ENCODE results near the gene PCDH9. TPM values are rescaled to one million over a fixed set of nuclear protein-coding genes. Genes with fewer than 3 reads are reported as not detected.

PCDH9 gene
- polyA plus RNA-seq, 3 donors, result 0.03 TPM; not detected in 1

GRCh38 chr13:66329988-66330451, 900.1 kb downstream of the PCDH9 start:
- Histone ChIP-seq H3K27me3 (ENCODE audit: control insufficient read depth in 2 of 2, insufficient read depth in 2 of 2, low read length in 2 of 2) (no peaks in the 10 kb centered on the region), H4K20me1 (ENCODE audit: insufficient read depth, low read length) (no peaks in the 10 kb centered on the region), H2AFZ (ENCODE audit: insufficient read depth, low read depth, low read length, poor library complexity, severe bottlenecking) (no peak overlapping the region), H3K4me1 (ENCODE audit: control insufficient read depth in 1 of 2, insufficient read depth in 2 of 2, low read length in 2 of 2) (no peaks in the 10 kb centered on the region), H3K27ac (ENCODE audit: low read depth in 1 of 2, low read length in 2 of 2) (no peak overlapping the region), H3K9ac (ENCODE audit: insufficient read depth, low read length, poor library complexity, severe bottlenecking) (no peak overlapping the region), H3K9me3 (replicated peaks in 1 of 2; ENCODE audit: control insufficient read depth in 1 of 2, insufficient read depth in 1 of 2, low read length in 2 of 2) (peaks cover 0 to 4% of the 10 kb centered on the region in 2 donors), H3K79me2 (ENCODE audit: insufficient read depth, low read length) (no peaks in the 10 kb centered on the region), H3K36me3 (replicated peaks in 1 of 2; ENCODE audit: control insufficient read depth in 1 of 2, insufficient read depth in 2 of 2, low read length in 2 of 2) (no peaks in the 10 kb centered on the region), H3K4me3 (replicated peaks in 1 of 3; ENCODE audit: low read depth in 2 of 3, low read length in 3 of 3) (no peak overlapping the region), H3K4me2 (replicated peaks; ENCODE audit: extremely low read depth, low read length, poor library complexity, severe bottlenecking) (no peak overlapping the region)
- H3K9me3 Mint-ChIP-seq, result peaks cover 0 to 7% (median 4%) of the 10 kb centered on the region in 7 donors
- DNase-seq, result no peak
- no peaks in the 10 kb centered on the region for H3K27me3 Mint-ChIP-seq (ENCODE audit: low read depth in 3 of 3)
- intact Hi-C loops (cut with micrococcal nuclease), result no loop called here
- H3K27ac Mint-ChIP-seq, result no peak overlapping the region
- H3K4me3 Mint-ChIP-seq, result no peak overlapping the region
- 57% methylated on average over 1 of the region's 1 CpG for WGBS (ENCODE audit: insufficient coverage)
- no peaks in the 10 kb centered on the region for H3K4me1 Mint-ChIP-seq
- TF ChIP-seq CTCF (IDR thresholded peaks at IDR 0.05), result no peak
- no peaks in the 10 kb centered on the region for H3K36me3 Mint-ChIP-seq

- no peak overlapping the region for H3K4me2 ChIP-seq (replicated peaks; ENCODE audit: extremely low read depth, low read length, poor library complexity, severe bottlenecking)
- H3K4me1 ChIP-seq (ENCODE audit: control insufficient read depth in 1 of 2, insufficient read depth in 2 of 2, low read length in 2 of 2), result no peaks in the 10 kb centered on the region
- no peak overlapping the region for H3K9ac ChIP-seq (ENCODE audit: insufficient read depth, low read length, poor library complexity, severe bottlenecking)
- no peaks in the 10 kb centered on the region for H3K36me3 Mint-ChIP-seq
- no peaks in the 10 kb centered on the region for H3K79me2 ChIP-seq (ENCODE audit: insufficient read depth, low read length)
- H2AFZ ChIP-seq (ENCODE audit: insufficient read depth, low read depth, low read length, poor library complexity, severe bottlenecking), result no peak overlapping the region
- no peak for TF ChIP-seq CTCF (IDR thresholded peaks at IDR 0.05)
- H3K9me3 Mint-ChIP-seq, result peaks cover 0 to 9% (median 4%) of the 10 kb centered on the region in 7 donors
- H4K20me1 ChIP-seq (ENCODE audit: insufficient read depth, low read length), result no peaks in the 10 kb centered on the region
- H3K9me3 ChIP-seq (replicated peaks in 1 of 2; ENCODE audit: control insufficient read depth in 1 of 2, insufficient read depth in 1 of 2, low read length in 2 of 2), result peaks cover 0 to 4% of the 10 kb centered on the region in 2 donors
- no peak overlapping the region for H3K27ac Mint-ChIP-seq
- DNase-seq, result no peak
- no peaks in the 10 kb centered on the region for H3K27me3 ChIP-seq (ENCODE audit: control insufficient read depth in 2 of 2, insufficient read depth in 2 of 2, low read length in 2 of 2)
- H3K36me3 ChIP-seq (replicated peaks in 1 of 2; ENCODE audit: control insufficient read depth in 1 of 2, insufficient read depth in 2 of 2, low read length in 2 of 2), result no peaks in the 10 kb centered on the region
- no peak overlapping the region for H3K4me3 ChIP-seq (replicated peaks in 1 of 3; ENCODE audit: low read depth in 2 of 3, low read length in 3 of 3)
- WGBS (ENCODE audit: insufficient coverage), result 90% methylated on average over 5 of the region's 5 CpGs
- no peaks in the 10 kb centered on the region for H3K4me1 Mint-ChIP-seq
- H3K27me3 Mint-ChIP-seq (ENCODE audit: low read depth in 3 of 3), result no peaks in the 10 kb centered on the region
- intact Hi-C loops (cut with micrococcal nuclease), result no loop called here
- H3K4me3 Mint-ChIP-seq, result no peak overlapping the region
- no peak overlapping the region for H3K27ac ChIP-seq (ENCODE audit: low read depth in 1 of 2, low read length in 2 of 2)
These were observed 901.7 kb downstream of the PCDH9 start for GRCh38 chr13:66328476-66328875.
